ENCODE measurements around the gene STEAP3.

Gene STEAP3

DNA sequence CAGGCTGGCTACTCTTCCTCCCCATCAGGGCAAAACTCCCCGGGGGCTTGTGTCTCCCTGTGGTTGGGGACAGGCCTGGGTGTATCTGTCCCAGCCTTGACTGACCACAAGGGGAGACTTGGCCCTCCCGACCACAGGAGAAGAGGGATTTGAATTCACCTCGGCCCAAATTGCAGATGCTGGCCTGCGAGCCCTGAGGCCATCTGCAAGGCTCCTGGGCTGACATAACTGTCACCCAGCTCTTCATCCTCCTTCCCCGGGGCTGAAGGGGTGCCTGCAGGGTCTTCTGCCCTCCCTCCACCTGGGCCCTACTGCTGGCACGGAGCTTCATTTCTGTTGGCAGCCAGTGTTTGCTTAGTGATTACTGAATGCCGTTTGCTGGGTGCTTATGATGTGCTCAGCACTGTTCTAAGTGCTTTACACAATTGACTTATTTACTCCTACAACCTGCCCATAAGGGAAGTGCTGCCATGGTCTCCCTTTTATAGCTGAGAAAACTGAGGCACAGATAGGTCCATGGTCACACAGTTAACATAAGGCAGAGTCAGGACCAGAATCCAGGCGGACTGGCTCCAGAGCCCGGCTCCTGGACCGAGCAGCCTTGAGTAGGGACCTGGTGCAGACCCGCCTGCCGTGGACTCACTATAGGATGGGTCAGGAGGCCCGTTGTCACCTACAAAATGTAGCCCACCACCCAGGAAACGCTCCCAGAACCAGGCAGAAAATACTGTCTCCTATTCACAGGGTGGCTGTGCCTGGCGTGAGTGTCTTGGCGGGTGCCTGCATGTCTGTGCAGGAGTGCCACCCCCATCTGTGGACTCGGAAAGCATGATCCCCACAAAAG lies 18.9 kb downstream of the STEAP3 start:
- Histone ChIP-seq H3K9me3 (ENCODE audit: control insufficient read depth, insufficient read depth, low read length) (no peaks in the 10 kb centered on the region), H3K36me3 (ENCODE audit: insufficient read depth, low read length) (no peaks in the 10 kb centered on the region), H3K4me1 (ENCODE audit: insufficient read depth, low read length) (peaks cover 15% of the 10 kb centered on the region), H3K9ac (ENCODE audit: low read depth, low read length) (no peak overlapping the region)

DNA sequence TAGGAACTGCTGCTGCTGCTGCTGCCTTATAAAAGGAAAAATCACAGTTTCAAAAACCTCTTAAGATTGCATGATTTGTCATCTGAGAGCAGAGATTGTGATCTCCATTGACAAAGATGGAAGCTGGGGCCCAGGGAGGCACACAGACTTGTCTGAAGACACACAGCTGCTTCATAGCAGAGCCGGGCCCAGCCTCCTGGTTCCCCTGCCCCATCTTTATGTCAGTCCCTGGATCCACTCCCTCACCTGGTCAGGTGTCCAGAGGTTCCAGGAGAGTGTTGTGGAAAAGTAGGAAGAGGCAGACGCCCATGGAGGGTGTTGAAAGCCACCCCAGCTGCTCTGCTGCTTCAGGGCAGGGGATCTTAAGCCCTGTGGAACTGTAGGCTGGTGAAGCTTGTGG lies 20.0 kb downstream of the STEAP3 start:
- Histone ChIP-seq H3K36me3 (ENCODE audit: insufficient read depth, low read length) (no peaks in the 10 kb centered on the region), H3K4me1 (ENCODE audit: insufficient read depth, low read length) (peaks cover 14% of the 10 kb centered on the region), H3K9ac (ENCODE audit: low read depth, low read length) (no peak overlapping the region), H3K9me3 (ENCODE audit: control insufficient read depth, insufficient read depth, low read length) (no peaks in the 10 kb centered on the region)

DNA sequence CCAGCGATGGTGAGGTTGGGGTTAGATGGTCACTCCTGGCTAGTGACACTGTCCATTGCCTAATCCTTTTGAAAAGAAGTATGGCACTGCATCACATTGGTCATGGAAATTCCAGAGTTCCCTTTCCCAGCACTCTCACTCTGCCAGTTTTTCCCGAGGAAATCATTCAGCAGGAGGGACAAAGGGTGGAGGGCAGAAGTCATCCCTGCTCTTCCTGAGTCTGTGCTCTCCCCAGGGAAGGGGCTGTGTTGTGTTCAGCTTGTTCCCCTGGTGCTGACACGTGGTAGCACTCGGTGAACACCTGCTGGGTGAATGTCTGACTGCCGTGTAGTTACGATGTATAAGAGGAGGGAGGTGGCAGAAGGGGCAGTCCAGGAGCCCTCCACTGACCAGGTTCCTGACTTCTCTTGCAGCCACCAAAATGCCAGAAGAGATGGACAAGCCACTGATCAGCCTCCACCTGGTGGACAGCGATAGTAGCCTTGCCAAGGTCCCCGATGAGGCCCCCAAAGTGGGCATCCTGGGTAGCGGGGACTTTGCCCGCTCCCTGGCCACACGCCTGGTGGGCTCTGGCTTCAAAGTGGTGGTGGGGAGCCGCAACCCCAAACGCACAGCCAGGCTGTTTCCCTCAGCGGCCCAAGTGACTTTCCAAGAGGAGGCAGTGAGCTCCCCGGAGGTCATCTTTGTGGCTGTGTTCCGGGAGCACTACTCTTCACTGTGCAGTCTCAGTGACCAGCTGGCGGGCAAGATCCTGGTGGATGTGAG lies 21.6 kb downstream of the STEAP3 start:
- Histone ChIP-seq H3K9me3 (ENCODE audit: control insufficient read depth, insufficient read depth, low read length) (no peaks in the 10 kb centered on the region), H3K9ac (ENCODE audit: low read depth, low read length) (no peak overlapping the region), H3K4me1 (ENCODE audit: insufficient read depth, low read length) (peaks cover 11% of the 10 kb centered on the region), H3K36me3 (ENCODE audit: insufficient read depth, low read length) (no peaks in the 10 kb centered on the region)

DNA sequence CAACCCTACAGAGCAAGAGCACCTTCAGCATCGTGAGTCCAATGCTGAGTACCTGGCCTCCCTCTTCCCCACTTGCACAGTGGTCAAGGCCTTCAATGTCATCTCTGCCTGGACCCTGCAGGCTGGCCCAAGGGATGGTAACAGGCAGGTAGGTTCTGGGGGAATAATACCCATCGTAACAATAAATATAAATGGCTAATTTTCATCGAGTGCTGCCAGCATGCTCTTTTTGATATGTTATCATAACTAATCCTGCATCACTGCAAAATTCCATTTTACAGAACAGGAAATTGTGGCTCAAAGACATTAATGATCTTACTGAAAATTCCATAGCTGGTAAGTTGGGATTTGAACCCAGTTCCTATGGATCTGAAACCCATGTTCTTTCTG lies 22.2 kb downstream of the STEAP3 start:
- Histone ChIP-seq H3K9me3 (ENCODE audit: control insufficient read depth, insufficient read depth, low read length) (no peaks in the 10 kb centered on the region), H3K36me3 (ENCODE audit: insufficient read depth, low read length) (no peaks in the 10 kb centered on the region), H3K9ac (ENCODE audit: low read depth, low read length) (no peak overlapping the region), H3K4me1 (ENCODE audit: insufficient read depth, low read length) (peaks cover 5% of the 10 kb centered on the region)

DNA sequence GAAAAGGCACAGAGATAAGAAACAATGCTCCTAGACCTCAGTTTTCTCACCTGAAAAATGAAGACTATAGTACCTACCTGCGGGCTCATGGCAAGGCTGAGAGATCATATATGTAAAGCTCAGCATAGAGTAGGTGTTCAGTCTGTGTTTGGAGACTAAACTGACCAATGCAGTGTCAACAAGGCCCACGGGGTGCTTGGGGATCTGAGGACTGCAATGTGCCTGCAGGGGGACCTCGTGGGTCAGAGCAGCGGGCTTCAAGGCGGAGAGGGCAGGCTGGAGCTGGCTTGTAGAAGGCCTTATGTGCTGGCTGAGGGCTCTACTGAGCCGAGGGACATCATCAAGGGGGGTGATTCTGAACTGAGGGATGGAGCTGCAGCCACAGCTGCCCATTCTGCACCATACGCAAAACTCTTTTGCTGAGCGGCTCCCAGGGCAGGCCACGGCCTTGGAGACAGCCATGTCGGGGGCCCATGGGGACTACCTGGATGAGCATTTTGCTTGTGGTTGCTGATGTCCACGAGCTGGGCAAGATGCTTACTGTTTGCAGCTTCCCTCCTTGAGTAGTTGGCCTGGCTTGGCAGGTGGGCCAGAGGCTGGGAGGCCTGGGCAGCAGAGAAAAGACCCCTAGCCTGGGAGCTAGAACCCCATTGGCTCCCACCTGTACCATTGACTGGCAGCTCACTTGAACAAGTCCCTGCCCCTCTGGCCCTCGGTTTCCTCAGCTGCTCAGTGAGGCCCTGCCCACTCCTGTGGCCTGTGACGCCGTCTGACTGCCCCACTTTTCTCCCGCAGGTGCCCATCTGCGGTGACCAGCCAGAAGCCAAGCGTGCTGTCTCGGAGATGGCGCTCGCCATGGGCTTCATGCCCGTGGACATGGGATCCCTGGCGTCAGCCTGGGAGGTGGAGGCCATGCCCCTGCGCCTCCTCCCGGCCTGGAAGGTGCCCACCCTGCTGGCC lies 23.5 kb downstream of the STEAP3 start:
- Histone ChIP-seq H3K36me3 (ENCODE audit: insufficient read depth, low read length) (no peaks in the 10 kb centered on the region), H3K4me1 (ENCODE audit: insufficient read depth, low read length) (no peaks in the 10 kb centered on the region), H3K9me3 (ENCODE audit: control insufficient read depth, insufficient read depth, low read length) (no peaks in the 10 kb centered on the region), H3K9ac (ENCODE audit: low read depth, low read length) (no peak overlapping the region)

DNA sequence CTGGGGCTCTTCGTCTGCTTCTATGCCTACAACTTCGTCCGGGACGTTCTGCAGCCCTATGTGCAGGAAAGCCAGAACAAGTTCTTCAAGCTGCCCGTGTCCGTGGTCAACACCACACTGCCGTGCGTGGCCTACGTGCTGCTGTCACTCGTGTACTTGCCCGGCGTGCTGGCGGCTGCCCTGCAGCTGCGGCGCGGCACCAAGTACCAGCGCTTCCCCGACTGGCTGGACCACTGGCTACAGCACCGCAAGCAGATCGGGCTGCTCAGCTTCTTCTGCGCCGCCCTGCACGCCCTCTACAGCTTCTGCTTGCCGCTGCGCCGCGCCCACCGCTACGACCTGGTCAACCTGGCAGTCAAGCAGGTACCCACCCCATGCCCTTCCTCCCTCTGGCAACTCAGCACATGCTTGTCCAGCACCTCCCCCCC lies 24.2 kb downstream of the STEAP3 start:
- no peak overlapping the region for H3K9ac ChIP-seq (ENCODE audit: low read depth, low read length)
- no peaks in the 10 kb centered on the region for H3K9me3 ChIP-seq (ENCODE audit: control insufficient read depth, insufficient read depth, low read length)
- no peaks in the 10 kb centered on the region for H3K36me3 ChIP-seq (ENCODE audit: insufficient read depth, low read length)
- peaks cover 6% of the 10 kb centered on the region for H3K4me1 ChIP-seq (ENCODE audit: insufficient read depth, low read length)

DNA sequence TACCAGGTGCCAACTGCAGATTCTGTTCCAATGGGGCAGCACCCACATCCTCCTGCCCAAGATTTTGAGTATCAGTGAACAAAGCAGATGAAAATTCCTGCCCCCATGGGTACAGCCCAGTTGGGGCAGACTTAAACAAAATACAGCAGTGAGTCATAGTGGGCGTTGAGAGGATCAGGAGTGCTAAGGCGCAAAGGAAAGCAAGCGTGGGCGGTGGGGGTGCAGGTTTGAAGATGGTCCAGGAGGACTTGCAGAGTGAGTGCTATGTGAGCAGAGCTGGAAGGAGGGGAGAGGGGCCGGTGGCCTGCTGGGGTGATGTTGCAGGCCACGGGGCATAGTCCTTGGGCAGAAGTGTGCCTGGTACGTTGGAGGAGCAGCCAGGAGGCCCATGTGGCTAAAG lies 24.7 kb downstream of the STEAP3 start:
- Histone ChIP-seq H3K9ac (ENCODE audit: low read depth, low read length) (no peak overlapping the region), H3K4me1 (ENCODE audit: insufficient read depth, low read length) (peaks cover 10% of the 10 kb centered on the region), H3K9me3 (ENCODE audit: control insufficient read depth, insufficient read depth, low read length) (no peaks in the 10 kb centered on the region), H3K36me3 (ENCODE audit: insufficient read depth, low read length) (no peaks in the 10 kb centered on the region)

DNA sequence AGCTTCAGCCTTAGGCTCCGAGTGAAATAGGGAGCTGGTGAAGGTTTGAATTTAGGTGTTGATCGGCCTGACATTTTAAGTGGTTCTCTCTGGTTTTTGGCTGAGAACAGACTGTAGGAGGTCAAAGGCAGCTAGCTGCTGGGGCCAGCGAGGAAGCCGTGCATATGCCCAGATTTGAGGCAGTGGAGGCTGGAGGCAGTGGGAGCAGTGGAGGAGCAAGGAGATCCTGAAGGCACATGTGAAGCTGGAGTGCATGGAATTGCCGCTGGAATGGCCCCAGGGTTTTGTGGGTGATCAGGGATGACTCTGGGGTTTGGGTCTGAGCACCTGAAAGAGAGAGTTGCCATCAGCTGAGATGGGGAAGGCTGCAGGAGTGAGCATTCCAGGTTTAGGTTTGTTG lies 25.1 kb downstream of the STEAP3 start:
- Histone ChIP-seq H3K4me1 (ENCODE audit: insufficient read depth, low read length) (peaks cover 14% of the 10 kb centered on the region), H3K9ac (ENCODE audit: low read depth, low read length) (no peak overlapping the region), H3K36me3 (ENCODE audit: insufficient read depth, low read length) (no peaks in the 10 kb centered on the region), H3K9me3 (ENCODE audit: control insufficient read depth, insufficient read depth, low read length) (no peaks in the 10 kb centered on the region)

DNA sequence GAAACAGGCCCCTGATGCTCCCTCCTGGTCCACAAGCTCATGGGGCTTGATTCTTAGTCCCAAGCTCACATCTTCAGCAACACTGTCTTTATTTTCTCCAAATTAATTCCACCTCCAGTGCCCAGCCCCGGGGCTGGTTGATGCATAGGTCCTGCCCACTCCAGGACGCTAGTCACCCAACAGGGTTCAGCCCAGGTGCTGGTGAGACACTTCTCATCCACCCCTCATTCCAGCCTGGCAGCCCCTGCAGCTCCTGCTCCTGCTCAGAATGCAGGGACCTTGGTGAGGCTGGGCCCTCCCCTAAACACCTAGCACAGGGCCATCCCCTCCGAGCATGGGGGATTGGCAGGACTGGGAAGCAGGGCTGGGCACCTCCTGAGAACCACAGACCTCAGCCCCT lies 25.7 kb downstream of the STEAP3 start:
- Histone ChIP-seq H3K9me3 (ENCODE audit: control insufficient read depth, insufficient read depth, low read length) (no peaks in the 10 kb centered on the region), H3K36me3 (ENCODE audit: insufficient read depth, low read length) (no peaks in the 10 kb centered on the region), H3K9ac (ENCODE audit: low read depth, low read length) (no peak overlapping the region), H3K4me1 (ENCODE audit: insufficient read depth, low read length) (peaks cover 19% of the 10 kb centered on the region)

DNA sequence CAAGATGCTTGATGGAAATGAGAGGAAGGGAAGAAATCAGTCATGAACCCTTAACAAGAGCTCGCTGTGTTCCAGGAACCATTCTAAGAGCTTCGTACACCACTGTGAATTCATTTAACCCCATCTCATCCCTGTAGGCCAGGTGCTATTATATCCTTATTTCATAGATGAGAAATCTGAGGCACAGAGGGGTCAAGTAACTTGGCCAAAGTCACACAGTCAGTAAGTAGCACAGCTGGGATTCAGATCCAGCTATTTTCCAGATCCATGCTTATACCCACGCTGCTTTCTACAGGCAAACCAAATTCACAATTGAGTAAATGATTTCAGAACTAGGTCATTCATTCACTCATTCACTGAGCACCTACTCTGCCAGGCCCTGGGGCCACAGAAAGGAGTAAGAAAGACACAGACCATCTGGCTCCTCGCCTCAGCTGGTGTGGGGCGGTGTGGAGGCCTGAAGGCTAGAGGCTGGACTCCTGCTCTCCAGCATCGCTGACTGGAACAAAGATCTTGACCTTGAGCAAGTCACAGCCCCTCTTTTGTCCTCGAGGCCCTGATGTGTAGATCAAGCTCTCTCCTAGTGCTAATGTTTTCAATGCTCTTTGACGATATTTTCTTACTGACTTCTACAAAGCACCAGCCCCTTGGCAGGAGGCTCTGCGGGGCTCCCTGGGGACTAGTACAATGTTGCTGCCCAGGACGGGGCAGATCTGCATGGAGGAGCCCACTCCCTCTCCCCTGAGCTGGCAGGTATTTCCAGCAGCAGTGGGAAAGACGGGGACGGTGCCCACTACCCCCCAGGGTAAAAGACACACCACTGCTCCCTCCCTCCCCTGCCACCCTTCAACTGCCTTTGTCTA lies 26.5 kb downstream of the STEAP3 start:
- no peak overlapping the region for H3K9ac ChIP-seq (ENCODE audit: low read depth, low read length)
- H3K9me3 ChIP-seq (ENCODE audit: control insufficient read depth, insufficient read depth, low read length): no peaks in the 10 kb centered on the region
- H3K4me1 ChIP-seq (ENCODE audit: insufficient read depth, low read length): peaks cover 26% of the 10 kb centered on the region
- no peaks in the 10 kb centered on the region for H3K36me3 ChIP-seq (ENCODE audit: insufficient read depth, low read length)

DNA sequence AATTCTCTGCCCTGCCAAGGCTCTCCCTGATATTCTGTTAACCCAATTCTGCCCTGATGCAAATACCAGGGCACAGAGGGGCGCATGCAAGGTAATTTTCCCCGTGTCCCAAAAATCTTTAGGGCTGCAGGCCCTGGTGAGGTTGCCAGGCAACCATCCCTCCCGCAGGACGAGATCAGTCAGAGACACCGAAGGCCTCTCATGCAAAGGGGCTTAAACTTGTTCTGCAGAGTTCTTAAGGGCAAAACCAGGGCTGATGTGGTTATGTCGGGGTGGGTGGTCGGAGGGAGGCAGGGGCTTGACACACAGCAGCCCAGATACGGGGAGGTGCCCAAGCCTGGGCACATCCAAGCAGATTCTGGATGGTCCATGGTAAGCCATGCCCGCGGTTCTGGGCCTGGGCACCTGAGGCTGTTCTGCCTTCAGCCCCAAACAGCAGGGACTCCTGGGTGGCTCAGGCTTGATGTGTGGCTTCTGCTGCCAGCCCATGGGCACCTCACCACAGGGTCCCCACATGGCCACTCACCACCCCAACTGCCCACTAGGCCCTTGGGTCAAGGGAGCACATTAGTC lies 27.2 kb downstream of the STEAP3 start:
- peaks cover 31% of the 10 kb centered on the region for H3K4me1 ChIP-seq (ENCODE audit: insufficient read depth, low read length)

DNA sequence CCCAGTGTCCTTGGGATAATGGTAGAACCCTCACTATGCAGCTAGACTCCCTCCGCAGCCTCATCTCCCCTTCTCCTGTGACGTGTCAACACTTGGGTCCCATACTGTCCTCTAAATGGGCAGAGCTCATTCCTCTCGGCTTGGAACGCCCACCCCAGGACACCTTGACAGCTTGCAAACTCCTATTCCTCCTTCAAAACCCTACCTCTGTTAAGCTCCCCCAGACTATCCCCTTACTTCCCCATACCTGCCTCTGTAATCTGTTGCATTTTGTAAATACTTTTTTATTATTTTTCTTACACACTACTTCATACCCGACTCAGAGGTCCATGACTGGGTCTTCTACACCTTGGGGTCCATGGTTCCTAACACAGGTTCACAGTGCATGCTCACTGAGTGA lies 28.0 kb downstream of the STEAP3 start:
- Histone ChIP-seq H3K9me3 (ENCODE audit: control insufficient read depth, insufficient read depth, low read length) (no peaks in the 10 kb centered on the region), H3K9ac (ENCODE audit: low read depth, low read length) (no peak overlapping the region), H3K36me3 (ENCODE audit: insufficient read depth, low read length) (no peaks in the 10 kb centered on the region), H3K4me1 (ENCODE audit: insufficient read depth, low read length) (peaks cover 39% of the 10 kb centered on the region)

More for the DNA sequence above, 27.2 kb downstream of the STEAP3 start:
- Histone ChIP-seq H3K9ac (ENCODE audit: low read depth, low read length) (no peak overlapping the region), H3K9me3 (ENCODE audit: control insufficient read depth, insufficient read depth, low read length) (no peaks in the 10 kb centered on the region), H3K36me3 (ENCODE audit: insufficient read depth, low read length) (no peaks in the 10 kb centered on the region)

Measured in ES-I3 (cell line).